Fibroblast of skin of abdomen (primary cell): Measurements from ENCODE around the gene BMPR2.
A peak's percentile ranks its signal among the peaks of the same experiment; 100 is the strongest.
"Not testable (repeated sequence)": the region's sequence is repeated elsewhere in the genome, so short reads cannot be mapped to it uniquely, and the experiment has no call there.

Source experiments
- DNase-seq: peaks from one replicate; pipeline ENCODE4 v3.0.0-alpha.2; 2013

Gene BMPR2

GRCh38 chr2:202454536-202454935 is 78.4 kb downstream of the BMPR2 start:
- no peak for DNase-seq

DNA sequence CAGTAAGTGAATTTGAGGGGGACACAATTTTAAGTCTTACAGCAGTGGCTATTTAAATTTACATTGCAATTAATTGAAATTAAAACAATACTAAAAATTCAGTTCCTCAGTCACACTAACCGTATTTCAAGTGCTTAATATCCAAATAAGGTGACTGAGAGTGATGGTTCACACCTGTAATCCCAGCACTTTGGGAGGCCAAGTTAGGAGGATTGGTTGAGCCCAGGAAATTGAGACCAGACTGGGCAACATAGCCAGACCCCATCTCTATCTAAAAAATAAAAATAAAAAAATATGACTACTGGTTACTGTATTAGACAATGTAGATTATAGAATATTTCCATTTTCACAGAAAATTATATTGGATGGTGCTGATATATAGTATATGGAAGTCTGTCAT is 79.0 kb downstream of the BMPR2 start:
- DNase-seq = no peak

GRCh38 chr2:202460119-202460518 is 84.0 kb downstream of the BMPR2 start:
- DNase-seq = no peak

DNA sequence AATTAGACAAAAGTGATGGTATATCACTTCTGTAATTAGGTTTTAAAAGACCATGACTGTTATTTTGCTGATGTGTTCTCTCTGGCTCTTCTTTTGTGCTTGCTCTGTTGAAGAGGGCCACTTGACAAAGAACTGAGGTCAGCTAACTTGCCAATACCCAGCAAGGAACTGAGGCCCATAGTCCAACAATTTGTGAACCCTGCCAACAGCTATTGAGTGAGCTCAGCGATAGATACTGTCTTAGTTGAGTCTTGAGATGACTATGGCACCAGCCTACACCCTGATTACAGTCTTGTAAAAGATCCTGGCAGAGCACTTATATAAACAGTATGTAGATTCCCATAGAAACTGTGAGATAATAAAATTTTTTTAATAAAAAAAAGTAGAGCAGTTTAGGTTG is 103.0 kb downstream of the BMPR2 start:
- no peak for DNase-seq

GRCh38 chr2:202479610-202480009 is 103.5 kb downstream of the BMPR2 start:
- no peak for DNase-seq

DNA sequence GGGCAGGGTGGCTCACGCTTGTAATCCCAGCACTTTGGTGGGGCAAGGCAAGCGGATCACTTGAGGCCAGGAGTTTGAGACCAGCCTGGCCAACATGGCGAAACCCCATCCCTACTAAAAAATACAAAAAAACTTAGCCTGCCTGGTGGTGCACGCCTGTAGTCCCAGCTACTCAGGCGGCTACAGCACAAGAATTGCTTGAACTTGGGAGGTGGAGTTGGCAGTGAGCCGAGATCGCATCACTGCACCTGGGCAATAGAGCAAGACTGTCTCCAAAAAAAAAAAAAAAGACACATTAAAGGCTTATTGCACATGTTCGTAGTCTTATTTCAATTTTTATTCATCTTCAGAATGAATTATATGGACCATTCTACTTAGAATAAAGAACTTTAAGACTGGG is 110.2 kb downstream of the BMPR2 start:
- DNase-seq = no peak

DNA sequence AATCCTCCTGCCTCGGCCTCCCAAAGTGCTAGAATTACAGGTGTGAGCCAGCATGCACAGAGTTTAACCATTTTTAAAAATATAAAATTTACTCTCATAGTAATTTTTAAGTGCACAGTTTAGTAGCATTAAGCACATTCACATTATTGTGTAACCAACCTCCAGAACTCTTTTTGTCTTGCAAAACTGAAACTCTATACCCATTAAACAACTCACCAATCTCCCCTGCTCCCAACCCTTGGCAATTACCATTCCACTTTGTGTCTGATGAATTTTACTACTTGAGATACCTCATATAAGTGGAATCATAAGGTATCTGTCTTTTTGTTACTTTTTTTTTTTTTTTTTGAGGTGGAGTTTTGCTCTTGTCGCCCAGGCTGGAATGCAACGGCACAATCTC is 112.5 kb downstream of the BMPR2 start:
- no peak for DNase-seq

DNA sequence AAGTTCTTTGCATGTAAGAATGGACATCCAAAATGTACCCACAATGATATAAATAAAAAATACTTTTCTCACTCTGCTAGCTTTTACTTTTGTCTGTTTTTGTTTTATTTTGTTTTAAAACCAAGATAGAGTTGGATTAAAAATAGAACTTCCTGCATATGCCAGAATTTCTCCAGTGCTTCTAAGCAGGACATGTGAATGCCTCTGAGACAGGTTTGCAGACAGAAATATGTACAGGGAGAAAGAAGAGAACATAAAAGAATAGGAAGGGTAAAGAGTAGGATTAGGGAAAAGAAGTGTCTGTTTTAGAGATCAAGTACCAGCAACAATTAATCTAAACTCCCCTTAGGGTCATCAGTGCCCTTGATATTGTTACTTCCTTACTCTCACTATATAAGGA is 114.4 kb downstream of the BMPR2 start:
- DNase-seq = no peak

- DNase-seq = no peak
Observed at GRCh38 chr2:202491514-202491913, 115.4 kb downstream of the BMPR2 start.

- peak; percentile 33 for DNase-seq
Observed at GRCh38 chr2:202494300-202495229, 118.4 kb downstream of the BMPR2 start.

GRCh38 chr2:202495230-202495604 is 119.1 kb downstream of the BMPR2 start:
- DNase-seq = no peak

- not testable (repeated sequence) for DNase-seq
Observed at GRCh38 chr2:202496835-202497472, 120.8 kb downstream of the BMPR2 start.

DNA sequence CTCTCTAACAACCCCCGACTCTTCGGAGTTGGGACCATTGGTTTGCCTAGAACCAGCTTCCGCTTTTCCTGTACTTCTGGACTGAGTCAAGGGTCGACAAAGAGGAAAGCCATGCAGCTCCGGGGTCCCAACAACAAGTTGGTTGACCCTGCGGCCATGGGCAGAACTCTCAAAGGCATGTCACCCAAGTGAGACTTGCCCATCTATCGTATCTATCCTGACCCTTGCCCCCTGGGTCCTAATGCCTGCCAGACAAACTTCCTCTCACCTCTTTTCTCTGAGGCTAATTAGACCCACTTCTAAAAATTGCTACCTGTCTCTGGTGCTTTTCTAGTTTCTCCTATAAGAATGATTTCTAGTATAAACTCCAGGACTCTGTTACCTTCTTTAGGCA is 121.3 kb downstream of the BMPR2 start:
- DNase-seq = not testable (repeated sequence)

DNA sequence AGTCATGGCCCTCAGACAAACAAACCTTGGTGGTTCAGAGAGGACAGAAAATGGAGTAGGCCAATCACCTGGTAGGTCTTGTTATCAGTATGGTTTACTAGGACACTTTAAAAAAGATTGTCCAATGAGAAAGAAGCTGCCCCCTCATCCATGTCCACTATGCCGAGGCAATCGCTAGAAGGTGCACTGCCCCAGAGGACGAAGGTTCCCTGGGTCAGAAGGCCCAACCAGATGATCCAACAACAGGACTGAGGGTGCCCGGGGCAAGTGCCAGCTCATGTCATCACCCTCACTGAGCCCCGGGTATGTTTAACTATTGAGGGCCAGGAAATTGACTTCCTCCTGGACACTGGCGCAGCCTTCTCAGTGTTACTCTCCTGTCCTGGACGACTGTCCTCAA is 123.7 kb downstream of the BMPR2 start:
- not testable (repeated sequence) for DNase-seq

DNA sequence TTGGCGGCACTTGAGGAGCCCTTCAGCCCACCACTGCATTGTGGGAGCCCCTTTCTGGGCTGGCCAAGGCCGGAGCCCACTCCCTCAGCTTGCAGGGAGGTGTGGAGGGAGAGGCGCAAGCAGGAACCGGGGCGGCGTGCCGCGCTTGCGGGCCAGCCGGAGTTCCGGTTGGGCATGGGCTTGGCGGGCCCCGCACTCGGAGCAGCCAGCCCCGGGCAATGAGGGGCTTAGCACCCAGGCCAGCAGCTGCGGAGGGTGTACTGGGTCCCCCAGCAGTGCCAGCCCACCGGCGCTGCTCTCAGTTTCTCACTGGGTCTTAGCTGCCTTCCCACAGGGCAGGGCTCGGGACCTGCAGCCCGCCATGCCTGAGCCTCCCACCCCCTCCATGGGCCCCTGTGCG is 127.1 kb downstream of the BMPR2 start:
- not testable (repeated sequence) for DNase-seq

GRCh38 chr2:202508686-202509085 is 132.6 kb downstream of the BMPR2 start:
- DNase-seq = peak; percentile 31

GRCh38 chr2:202510911-202511310 is 134.8 kb downstream of the BMPR2 start:
- DNase-seq = peak; percentile 33

DNA sequence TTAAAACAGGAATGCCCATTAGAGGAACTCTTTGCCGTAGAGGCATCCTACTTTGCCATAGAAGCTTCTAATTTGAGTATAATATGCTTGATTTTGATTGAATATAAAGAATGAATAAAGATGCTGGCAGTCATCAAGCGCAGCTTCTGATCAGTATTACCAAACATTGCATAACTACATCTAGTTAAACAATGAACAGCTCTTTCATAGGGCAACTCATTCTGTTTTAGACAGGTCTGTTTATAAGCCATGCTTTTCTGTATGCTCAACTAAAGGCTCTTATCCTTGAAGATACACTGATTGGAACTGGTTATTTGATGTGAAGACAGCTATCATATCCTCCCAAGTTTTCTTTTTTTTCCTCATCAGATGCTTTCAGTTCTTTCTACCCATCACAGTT is 136.0 kb downstream of the BMPR2 start:
- DNase-seq = no peak

DNA sequence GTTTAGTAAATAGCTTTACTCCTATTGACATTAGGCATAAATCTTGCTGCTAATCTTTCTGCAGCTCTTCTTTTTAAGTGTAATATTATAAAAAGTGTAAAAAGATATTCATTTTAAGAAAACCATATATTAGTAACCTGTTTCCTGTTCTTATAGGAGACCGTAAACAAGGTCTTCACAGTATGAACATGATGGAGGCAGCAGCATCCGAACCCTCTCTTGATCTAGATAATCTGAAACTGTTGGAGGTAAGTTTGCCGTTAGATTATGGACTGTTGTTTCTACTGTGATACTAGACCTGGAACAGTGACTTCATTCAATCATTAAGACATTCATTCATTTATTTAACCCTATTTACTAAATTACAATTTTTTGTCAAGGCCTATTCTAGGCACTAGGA is 138.6 kb downstream of the BMPR2 start:
- DNase-seq = no peak

- DNase-seq = no peak
Observed at GRCh38 chr2:202519453-202519852, 143.3 kb downstream of the BMPR2 start.

- no peak for DNase-seq
Observed at GRCh38 chr2:202521470-202521869, 145.3 kb downstream of the BMPR2 start.

- peak; percentile 70 for DNase-seq
Observed at GRCh38 chr2:202529389-202529788, 153.3 kb downstream of the BMPR2 start.

- DNase-seq = no peak
Observed at GRCh38 chr2:202530038-202530437, 153.9 kb downstream of the BMPR2 start.

GRCh38 chr2:202535290-202535689 is 159.2 kb downstream of the BMPR2 start:
- DNase-seq = not testable (repeated sequence)
